NT2/D1 (cell line): ENCODE results near the gene CCDC124.
A peak's percentile ranks its signal among the peaks of the same experiment; 100 is the strongest.
"Not testable (repeated sequence)": the region's sequence is repeated elsewhere in the genome, so short reads cannot be mapped to it uniquely, and the experiment has no call there.

Experiments used
- DNase-seq: peaks from one replicate; pipeline ENCODE4 v3.0.0-alpha.2; 2011; ENCODE audit warnings: low read depth, low spot score
- H3K27me3 ChIP-seq: 2 replicates; pipeline ENCODE4 v1.6.0; 2011; ENCODE audit warnings: mild to moderate bottlenecking; ENCODE audit not compliant: insufficient read length, insufficient read depth
- H3K36me3 ChIP-seq: 2 replicates; pipeline ENCODE4 v1.6.1; 2011; ENCODE audit warnings: mild to moderate bottlenecking, low read length, mixed read lengths; ENCODE audit not compliant: insufficient read depth, insufficient read length
- H3K4me1 ChIP-seq: 2 replicates; pipeline ENCODE4 v1.5.1; 2011; ENCODE audit not compliant: insufficient read depth, insufficient read length
- H3K4me3 ChIP-seq: 2 replicates; pipeline ENCODE4 v1.5.1; 2011; ENCODE audit warnings: low read depth; ENCODE audit not compliant: insufficient read length
- H3K9ac ChIP-seq: 2 replicates; pipeline ENCODE4 v1.6.0; 2011; ENCODE audit warnings: low read depth; ENCODE audit not compliant: insufficient read length
- H3K9me3 ChIP-seq: 2 replicates; pipeline ENCODE4 v1.5.1; 2011; ENCODE audit warnings: mild to moderate bottlenecking, low read length; ENCODE audit not compliant: insufficient read depth
- SUZ12 ChIP-seq: IDR thresholded peaks from 2 replicates; pipeline ENCODE4 v1.6.1; 2011; ENCODE audit not compliant: insufficient read length, insufficient read depth; ENCODE audit errors: extremely low read depth
- YY1 ChIP-seq: IDR thresholded peaks from 2 replicates; pipeline ENCODE4 v1.6.1; 2011; ENCODE audit not compliant: insufficient read length, insufficient read depth
- ZNF274 ChIP-seq: IDR thresholded peaks from 2 replicates; pipeline ENCODE4 v1.6.1; 2011; ENCODE audit warnings: mild to moderate bottlenecking, low read depth, low read length

CCDC124 gene

DNA sequence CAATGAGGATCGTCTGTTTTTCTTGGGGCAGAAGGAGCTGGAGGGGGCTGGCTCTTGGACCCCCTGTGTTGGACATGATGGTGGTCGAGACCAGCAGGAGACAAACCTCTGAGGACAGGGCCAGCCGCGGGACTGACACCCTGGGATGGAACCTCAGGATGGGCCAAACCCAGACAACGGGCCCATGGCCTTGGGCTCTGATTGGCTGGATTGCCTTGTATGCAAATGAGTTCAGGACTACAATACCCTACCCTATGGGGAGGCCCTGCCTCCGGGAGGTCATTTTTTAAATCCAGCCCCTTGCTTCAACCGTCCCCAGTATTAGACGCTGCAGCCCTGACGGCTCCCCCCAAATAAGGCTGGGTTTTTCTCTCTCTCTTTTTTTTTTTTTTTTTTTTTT lies 39.0 kb upstream of the CCDC124 start:
- Histone ChIP-seq H3K9ac (no peak overlapping the region), H3K4me3 (no peak overlapping the region), H3K36me3 (no peaks in the 10 kb centered on the region), H3K9me3 (no peaks in the 10 kb centered on the region), H3K4me1 (no peaks in the 10 kb centered on the region), H3K27me3 (no peaks in the 10 kb centered on the region)
- no peak for TF ChIP-seq SUZ12
- no peak for TF ChIP-seq YY1
- TF ChIP-seq ZNF274, result no peak
- no peak for DNase-seq

DNA sequence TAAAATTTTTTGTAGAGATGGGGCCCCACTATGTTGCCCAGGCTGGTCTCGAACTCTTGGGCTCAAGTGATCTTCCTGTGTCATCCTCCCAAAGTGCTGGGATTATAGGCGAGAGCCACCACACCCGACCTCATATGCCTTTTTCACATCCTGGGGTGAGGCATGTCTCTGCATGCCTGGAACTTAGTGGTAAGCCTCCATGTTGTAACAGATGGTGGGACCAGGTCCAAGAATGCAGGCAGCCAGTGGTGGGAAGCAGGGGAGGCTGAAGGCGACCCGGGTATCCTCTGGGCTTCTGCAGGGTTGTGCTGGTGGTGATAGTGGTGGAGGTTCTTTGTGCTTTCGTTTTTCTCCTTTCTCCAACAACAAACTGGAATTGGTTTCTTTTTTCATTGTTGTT lies 30.1 kb upstream of the CCDC124 start:
- TF ChIP-seq SUZ12, result no peak
- TF ChIP-seq ZNF274, result no peak
- TF ChIP-seq YY1, result no peak
- Histone ChIP-seq H3K27me3 (no peaks in the 10 kb centered on the region), H3K4me1 (no peaks in the 10 kb centered on the region), H3K4me3 (no peak overlapping the region), H3K9ac (no peak overlapping the region), H3K9me3 (peaks cover 24% of the 10 kb centered on the region), H3K36me3 (no peaks in the 10 kb centered on the region)
- no peak for DNase-seq

DNA sequence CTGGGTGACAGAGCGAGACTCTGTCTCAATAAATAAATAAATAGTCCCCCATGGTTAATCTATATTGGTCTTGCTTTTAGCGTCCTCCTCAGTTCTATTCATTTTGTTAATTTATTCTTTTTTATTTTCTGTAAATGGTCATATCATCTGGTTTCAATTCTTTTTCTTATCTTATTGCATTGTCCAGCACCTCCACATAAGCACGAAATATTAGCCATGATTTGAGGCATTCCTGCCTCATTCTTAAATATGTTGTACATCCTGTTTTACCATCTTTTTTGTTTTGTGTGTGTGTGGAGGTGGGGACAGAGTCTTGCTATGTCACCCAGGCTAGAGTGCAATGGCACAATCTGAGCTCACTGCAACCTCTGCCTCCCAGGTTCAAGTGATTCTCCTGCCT lies 24.6 kb upstream of the CCDC124 start:
- Histone ChIP-seq H3K4me3 (no peak overlapping the region), H3K9ac (no peak overlapping the region), H3K9me3 (peaks cover 15% of the 10 kb centered on the region), H3K36me3 (no peaks in the 10 kb centered on the region), H3K27me3 (no peaks in the 10 kb centered on the region), H3K4me1 (no peaks in the 10 kb centered on the region)
- TF ChIP-seq ZNF274 (no peak), SUZ12 (no peak), YY1 (no peak)
- DNase-seq, result no peak

DNA sequence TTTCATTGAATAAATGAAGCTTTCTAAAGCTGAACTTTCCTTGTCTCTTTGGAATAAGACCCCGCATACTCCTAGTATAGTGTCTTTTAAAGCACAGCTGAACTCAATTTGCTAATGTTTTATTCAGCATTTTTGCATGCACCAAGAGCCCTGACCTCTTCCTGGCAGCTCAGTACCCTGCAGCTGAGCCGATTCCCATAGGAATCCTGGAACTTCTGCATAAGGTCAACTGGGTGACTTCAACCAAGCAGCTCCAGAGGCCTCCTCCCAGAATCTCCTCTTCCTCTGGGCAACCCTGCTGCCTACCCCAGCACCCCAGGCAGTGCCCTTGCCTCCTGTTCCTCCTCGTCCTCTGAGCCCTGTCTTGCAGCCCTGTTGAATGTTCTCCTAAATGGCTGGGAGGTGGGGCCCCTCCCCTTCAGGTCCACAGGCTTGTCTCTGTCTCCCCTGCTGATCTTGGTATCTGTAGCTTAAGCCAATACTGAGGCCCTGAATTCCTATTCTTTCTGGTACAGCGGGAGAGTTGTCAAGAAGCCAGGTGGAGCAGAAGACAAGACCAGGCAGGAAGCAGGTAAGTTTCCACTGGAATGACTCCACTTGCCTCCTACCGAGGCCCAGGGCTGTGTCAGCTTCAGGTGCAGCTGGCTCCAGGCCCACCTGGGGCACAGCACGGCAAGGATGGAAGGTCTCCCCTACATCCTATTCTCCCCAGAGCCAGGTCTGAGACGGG lies 23.6 kb upstream of the CCDC124 start:
- peak; percentile 65 for DNase-seq
- Histone ChIP-seq H3K27me3 (no peaks in the 10 kb centered on the region), H3K4me3 (no peak overlapping the region), H3K4me1 (no peaks in the 10 kb centered on the region), H3K9me3 (peaks cover 19% of the 10 kb centered on the region), H3K36me3 (no peaks in the 10 kb centered on the region), H3K9ac (peak overlapping the region; percentile 23)
- TF ChIP-seq ZNF274, result no peak
- TF ChIP-seq YY1, result no peak
- no peak for TF ChIP-seq SUZ12

DNA sequence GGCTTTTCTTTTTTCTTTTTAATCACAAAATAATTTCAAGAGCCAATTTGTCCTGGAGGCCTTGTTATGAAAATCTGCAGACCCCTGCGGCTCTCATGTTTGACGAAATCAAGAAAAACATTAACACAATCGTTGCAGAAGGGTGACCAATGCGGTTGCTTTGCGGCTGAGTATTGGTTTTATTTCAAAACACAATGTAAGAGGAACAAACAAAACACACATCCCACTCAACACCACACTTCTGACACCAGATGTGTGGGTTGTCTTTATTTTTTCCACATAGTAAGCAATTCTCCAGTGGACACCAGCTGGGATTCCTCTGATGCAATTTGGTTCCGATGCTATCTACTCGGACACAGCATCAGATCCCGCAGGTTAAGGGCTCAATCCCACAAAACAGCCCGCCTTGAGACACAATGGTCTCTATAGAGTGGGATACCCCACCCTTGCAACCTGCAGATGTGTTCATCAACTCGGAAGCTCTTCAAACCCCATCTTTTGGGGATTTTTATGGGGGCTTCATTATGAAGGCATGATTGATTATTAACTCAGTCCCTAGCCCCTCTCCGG lies 21.9 kb upstream of the CCDC124 start:
- no peaks in the 10 kb centered on the region for H3K27me3 ChIP-seq
- TF ChIP-seq YY1, result no peak
- no peak for TF ChIP-seq SUZ12
- no peak for TF ChIP-seq ZNF274
- no peak overlapping the region for H3K4me3 ChIP-seq
- no peaks in the 10 kb centered on the region for H3K36me3 ChIP-seq
- no peaks in the 10 kb centered on the region for H3K4me1 ChIP-seq
- no peak overlapping the region for H3K9ac ChIP-seq
- DNase-seq, result no peak
- peaks cover 19% of the 10 kb centered on the region for H3K9me3 ChIP-seq

DNA sequence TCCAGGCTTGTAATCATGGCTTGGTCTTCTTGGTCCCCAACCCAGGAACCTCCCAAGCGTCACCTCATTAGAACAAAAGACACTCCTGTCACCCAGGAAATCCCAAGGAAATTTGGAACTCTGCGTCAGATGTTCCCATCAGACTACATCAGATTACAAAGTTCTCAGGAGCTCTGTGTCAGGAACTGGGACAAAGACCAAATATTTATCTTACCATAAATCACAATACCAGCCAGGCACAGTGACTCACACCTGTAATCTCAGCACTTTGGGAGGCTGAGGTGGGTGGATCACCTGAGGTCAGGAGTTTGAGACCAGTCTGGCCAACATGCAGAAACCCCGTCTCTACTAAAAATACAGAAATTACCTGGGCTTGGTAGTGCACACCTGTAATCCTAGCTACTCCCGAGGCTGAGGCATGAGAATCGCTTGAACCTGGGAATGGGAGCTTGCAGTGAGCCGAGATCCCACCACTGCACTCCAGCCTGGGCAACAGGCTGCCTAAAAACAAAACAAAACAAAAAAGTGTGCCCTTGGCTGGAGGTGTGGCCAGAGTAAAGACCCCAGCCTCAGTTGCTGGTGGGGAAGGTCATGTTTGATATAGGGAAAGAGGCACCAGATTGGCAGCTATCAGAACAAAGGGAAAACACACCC lies 16.7 kb upstream of the CCDC124 start:
- no peak overlapping the region for H3K4me3 ChIP-seq
- no peak for DNase-seq
- peaks cover 5% of the 10 kb centered on the region for H3K4me1 ChIP-seq
- TF ChIP-seq YY1 (no peak), ZNF274 (no peak), SUZ12 (no peak)
- no peaks in the 10 kb centered on the region for H3K27me3 ChIP-seq
- H3K9me3 ChIP-seq, result peaks cover 16% of the 10 kb centered on the region; the same call in 1 of the 2 replicates
- H3K9ac ChIP-seq, result peak overlapping the region; percentile 50
- H3K36me3 ChIP-seq, result no peaks in the 10 kb centered on the region

DNA sequence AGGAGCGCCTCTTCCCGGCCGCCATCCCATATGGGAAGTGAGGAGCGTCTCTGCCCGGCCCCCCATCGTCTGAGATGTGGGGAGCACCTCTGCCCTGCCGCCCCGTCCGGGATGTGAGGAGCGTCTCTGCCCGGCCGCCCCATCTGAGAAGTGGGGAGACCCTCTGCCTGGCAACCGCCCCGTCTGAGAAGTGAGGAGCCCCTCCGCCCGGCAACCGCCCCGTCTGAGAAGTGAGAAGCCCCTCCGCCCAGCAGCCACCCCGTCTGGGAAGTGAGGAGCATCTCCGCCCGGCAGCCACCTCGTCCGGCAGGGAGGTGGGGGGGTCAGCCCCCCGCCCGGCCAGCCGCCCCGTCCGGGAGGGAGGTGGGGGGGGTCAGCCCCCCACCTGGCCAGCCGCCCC lies 14.7 kb upstream of the CCDC124 start:
- DNase-seq, H3K36me3 ChIP-seq, H3K27me3 ChIP-seq, H3K9ac ChIP-seq, H3K4me3 ChIP-seq, H3K4me1 ChIP-seq: not testable (repeated sequence)
- H3K9me3 ChIP-seq, result peaks cover 14% of the 10 kb centered on the region; the same call in 1 of the 2 replicates

DNA sequence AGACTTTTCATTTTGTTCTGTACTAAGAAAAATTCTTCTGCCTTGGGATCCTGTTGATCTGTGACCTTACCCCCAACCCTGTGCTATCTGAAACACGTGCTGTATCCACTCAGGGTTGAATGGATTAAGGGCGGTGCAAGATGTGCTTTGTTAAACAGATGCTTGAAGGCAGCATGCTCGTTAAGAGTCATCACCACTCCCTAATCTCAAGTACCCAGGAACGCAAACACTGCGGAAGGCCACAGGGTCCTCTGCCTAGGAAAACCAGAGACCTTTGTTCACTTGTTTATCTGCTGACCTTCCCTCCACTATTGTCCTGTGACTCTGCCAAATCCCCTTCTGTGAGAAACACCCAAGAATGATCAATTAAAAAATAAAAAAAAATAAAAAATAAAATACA lies 13.7 kb upstream of the CCDC124 start:
- H3K4me1 ChIP-seq, H3K4me3 ChIP-seq, H3K36me3 ChIP-seq, H3K27me3 ChIP-seq, H3K9me3 ChIP-seq, DNase-seq, H3K9ac ChIP-seq: not testable (repeated sequence)
